ENCODE measurements around the gene FLT4.
A peak's percentile ranks its signal among the peaks of the same experiment; 100 is the strongest.
"Not testable (repeated sequence)": the region's sequence is repeated elsewhere in the genome, so short reads cannot be mapped to it uniquely, and the experiment has no call there.

FLT4 gene

GRCh38 chr5:180649297-180650039 lies at the start of gene FLT4:
Gene FLT4 (minus strand): TSS chr5:180649600. CDS start chr5:180649545, 55 bp downstream.
- peaks cover 7% of the 10 kb centered on the region for H3K4me1 Mint-ChIP-seq (ENCODE audit: low read depth)
- no peaks in the 10 kb centered on the region for H3K9me3 Mint-ChIP-seq
- H3K27ac Mint-ChIP-seq, result peak within 1 kb of the TSS; percentile 26
- peak within 1 kb of the TSS; percentile 84 for H3K4me3 Mint-ChIP-seq
- DNase-seq (ENCODE audit: low spot score), result no peak
- no peaks in the 10 kb centered on the region for H3K36me3 Mint-ChIP-seq (ENCODE audit: low read depth)
- peaks cover 57% of the 10 kb centered on the region for H3K27me3 Mint-ChIP-seq (ENCODE audit: low read depth)

DNA sequence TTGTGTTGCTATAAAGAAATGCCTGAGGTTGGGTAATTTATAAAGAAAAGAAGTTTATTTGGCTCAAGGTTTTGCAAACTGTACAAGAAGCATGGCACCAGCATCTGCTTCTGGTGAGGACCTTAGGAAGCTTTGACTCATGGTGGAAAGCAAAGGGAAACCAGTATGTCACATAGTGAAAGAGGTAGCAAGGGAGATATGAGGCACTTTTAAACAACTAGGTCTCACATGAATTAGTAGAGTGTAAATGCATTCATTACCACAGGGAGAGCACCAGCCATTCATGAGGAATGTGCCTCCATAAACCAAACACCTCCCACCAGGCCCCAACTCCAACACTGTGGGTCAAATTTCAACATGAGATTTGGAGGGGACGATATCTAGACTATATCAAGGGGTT lies 49.6 kb upstream of the FLT4 start:
- no peak overlapping the region for H3K27ac Mint-ChIP-seq
- H3K36me3 Mint-ChIP-seq (ENCODE audit: low read depth), result no peaks in the 10 kb centered on the region
- H3K27me3 Mint-ChIP-seq (ENCODE audit: low read depth), result peaks cover 8% of the 10 kb centered on the region

GRCh38 chr5:180696116-180696515 lies 46.7 kb upstream of the FLT4 start:
- Mint-ChIP-seq H3K9me3 (no peaks in the 10 kb centered on the region), H3K27me3 (ENCODE audit: low read depth) (peaks cover 15% of the 10 kb centered on the region), H3K4me1 (ENCODE audit: low read depth) (no peaks in the 10 kb centered on the region), H3K36me3 (ENCODE audit: low read depth) (no peaks in the 10 kb centered on the region), H3K4me3 (no peak overlapping the region), H3K27ac (no peak overlapping the region)
- DNase-seq (ENCODE audit: low spot score), result no peak

More for the DNA sequence above, 49.6 kb upstream of the FLT4 start:
- Mint-ChIP-seq H3K4me3 (no peak overlapping the region), H3K9me3 (no peaks in the 10 kb centered on the region), H3K4me1 (ENCODE audit: low read depth) (no peaks in the 10 kb centered on the region)
- DNase-seq (ENCODE audit: low spot score), result no peak

DNA sequence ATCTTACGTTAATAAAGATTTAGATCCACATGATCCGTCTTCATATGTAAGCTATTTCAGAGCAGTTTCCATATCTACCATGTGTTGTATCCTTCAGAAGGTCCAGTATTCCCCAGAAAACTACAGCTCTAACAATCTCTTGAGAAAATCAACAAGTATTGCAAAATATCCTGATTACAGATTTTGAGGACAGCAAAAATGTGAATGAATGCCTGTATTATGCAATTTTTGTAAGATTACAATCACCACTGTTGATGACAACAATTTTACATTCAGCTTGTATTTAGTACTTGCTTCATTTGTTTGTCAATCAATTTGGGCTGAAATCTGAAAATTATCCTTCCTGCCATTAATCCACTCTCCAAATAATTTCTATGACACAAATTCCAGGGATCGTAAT lies 43.0 kb upstream of the FLT4 start:
- Mint-ChIP-seq H3K4me1 (ENCODE audit: low read depth) (peaks cover 19% of the 10 kb centered on the region), H3K4me3 (no peak overlapping the region), H3K36me3 (ENCODE audit: low read depth) (no peaks in the 10 kb centered on the region), H3K9me3 (no peaks in the 10 kb centered on the region), H3K27ac (no peak overlapping the region), H3K27me3 (ENCODE audit: low read depth) (peaks cover 13% of the 10 kb centered on the region)
- DNase-seq (ENCODE audit: low spot score), result no peak

DNA sequence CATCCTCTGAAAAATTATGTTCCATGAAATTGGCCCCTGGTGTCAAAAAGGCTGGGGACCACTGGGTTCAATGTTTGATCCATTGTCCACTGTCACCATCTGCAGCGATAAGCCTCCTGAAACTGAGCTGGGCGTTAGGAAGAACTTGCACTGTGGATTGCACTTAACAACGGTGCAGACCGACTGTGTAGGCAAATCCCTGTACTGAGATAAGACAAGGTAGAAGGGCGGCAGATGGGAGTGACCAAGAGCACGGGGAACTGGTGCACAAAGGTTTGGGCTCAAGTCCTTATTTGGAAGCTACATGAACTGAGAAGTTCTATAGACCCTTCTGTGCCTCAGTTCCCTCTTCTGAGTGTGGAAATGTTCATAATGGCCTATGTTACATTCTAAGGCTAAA lies 41.6 kb upstream of the FLT4 start:
- peaks cover 19% of the 10 kb centered on the region for H3K4me1 Mint-ChIP-seq (ENCODE audit: low read depth)
- H3K27me3 Mint-ChIP-seq (ENCODE audit: low read depth), result peaks cover 14% of the 10 kb centered on the region
- H3K9me3 Mint-ChIP-seq, result no peaks in the 10 kb centered on the region
- H3K4me3 Mint-ChIP-seq, result no peak overlapping the region
- no peak for DNase-seq (ENCODE audit: low spot score)
- no peaks in the 10 kb centered on the region for H3K36me3 Mint-ChIP-seq (ENCODE audit: low read depth)
- H3K27ac Mint-ChIP-seq, result no peak overlapping the region

DNA sequence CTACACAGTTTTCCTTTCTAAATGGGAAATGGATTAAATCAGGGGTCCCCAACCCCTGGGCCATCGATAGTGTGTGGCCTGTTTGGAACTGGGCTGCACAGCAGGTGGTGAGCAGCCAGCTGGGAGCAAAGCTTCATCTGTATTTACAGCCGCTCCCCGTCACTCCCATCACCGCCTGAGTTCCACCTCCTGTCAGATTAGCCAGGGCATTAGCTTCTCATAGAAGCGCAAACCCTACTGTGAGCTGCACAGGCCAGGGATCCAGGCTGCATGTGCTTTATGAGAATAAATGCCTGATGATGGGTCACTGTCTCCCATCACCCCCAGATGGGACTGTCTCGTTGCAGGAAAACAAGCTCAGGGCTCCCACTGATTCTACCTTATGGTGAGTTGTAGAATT lies 41.2 kb upstream of the FLT4 start:
- peaks cover 19% of the 10 kb centered on the region for H3K4me1 Mint-ChIP-seq (ENCODE audit: low read depth)
- no peak overlapping the region for H3K27ac Mint-ChIP-seq
- H3K4me3 Mint-ChIP-seq, result no peak overlapping the region

DNA sequence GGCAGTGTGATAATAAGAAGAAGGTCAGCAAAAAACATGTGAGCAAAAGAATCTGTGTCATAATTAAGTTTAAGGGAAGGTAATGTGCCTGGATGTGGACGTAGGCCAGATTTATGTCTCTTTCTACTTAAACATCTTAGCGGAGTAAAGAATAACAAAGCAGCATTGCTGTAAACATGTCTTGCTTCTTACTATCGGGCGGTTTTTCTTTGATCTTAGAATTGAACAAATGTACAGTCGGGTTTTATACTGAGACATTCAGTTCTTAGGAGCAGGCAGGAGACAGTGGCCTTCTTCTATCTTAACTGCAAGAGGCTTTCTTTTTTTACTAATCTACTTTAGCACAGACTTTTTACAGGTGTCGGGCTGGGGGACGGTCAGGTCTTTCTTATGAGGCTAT lies 40.4 kb upstream of the FLT4 start:
- H3K27me3 Mint-ChIP-seq (ENCODE audit: low read depth), result peaks cover 19% of the 10 kb centered on the region
- H3K4me3 Mint-ChIP-seq, result peak overlapping the region; percentile 64

More for the DNA sequence above, 41.2 kb upstream of the FLT4 start:
- Mint-ChIP-seq H3K27me3 (ENCODE audit: low read depth) (peaks cover 18% of the 10 kb centered on the region), H3K9me3 (no peaks in the 10 kb centered on the region), H3K36me3 (ENCODE audit: low read depth) (no peaks in the 10 kb centered on the region)
- DNase-seq (ENCODE audit: low spot score), result no peak

DNA sequence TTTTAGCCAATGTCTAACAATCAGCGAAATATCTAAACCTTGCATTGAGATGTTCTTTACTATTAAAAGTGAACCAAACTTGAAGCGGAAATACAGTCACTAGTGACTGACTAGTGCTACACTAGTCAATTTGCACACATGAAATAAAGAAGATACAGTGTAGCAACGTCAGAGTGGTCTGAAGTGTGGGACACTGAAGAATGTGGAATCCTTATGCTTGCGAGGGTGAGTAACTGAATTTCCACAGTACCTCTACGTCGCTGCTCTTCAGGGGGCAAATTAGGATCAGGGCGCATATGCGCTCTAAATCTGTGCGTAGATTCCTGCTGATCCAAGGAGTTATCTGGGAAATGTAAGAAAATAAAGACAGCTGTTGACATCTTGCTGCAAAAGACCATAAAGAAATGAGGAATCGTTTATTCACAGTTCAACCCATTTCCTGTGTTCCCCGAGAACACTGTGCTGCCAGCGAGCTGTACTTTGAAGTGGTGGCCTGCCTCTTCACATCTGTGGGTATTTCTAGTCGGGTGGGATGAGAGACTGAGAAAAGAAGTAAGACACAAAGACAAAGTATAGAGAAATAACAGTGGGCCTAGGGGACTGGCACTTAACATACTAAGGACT lies 39.8 kb upstream of the FLT4 start:
- peaks cover 19% of the 10 kb centered on the region for H3K4me1 Mint-ChIP-seq (ENCODE audit: low read depth)
- H3K4me3 Mint-ChIP-seq, result peak overlapping the region; percentile 64
- H3K9me3 Mint-ChIP-seq, result no peaks in the 10 kb centered on the region
- DNase-seq (ENCODE audit: low spot score), result peak; percentile 20
- H3K36me3 Mint-ChIP-seq (ENCODE audit: low read depth), result no peaks in the 10 kb centered on the region
- peaks cover 16% of the 10 kb centered on the region for H3K27me3 Mint-ChIP-seq (ENCODE audit: low read depth)
- peak overlapping the region; percentile 39 for H3K27ac Mint-ChIP-seq

More for the DNA sequence above, 40.4 kb upstream of the FLT4 start:
- Mint-ChIP-seq H3K4me1 (ENCODE audit: low read depth) (peaks cover 19% of the 10 kb centered on the region), H3K9me3 (no peaks in the 10 kb centered on the region), H3K27ac (peak overlapping the region; percentile 39), H3K36me3 (ENCODE audit: low read depth) (no peaks in the 10 kb centered on the region)
- DNase-seq (ENCODE audit: low spot score), result no peak

DNA sequence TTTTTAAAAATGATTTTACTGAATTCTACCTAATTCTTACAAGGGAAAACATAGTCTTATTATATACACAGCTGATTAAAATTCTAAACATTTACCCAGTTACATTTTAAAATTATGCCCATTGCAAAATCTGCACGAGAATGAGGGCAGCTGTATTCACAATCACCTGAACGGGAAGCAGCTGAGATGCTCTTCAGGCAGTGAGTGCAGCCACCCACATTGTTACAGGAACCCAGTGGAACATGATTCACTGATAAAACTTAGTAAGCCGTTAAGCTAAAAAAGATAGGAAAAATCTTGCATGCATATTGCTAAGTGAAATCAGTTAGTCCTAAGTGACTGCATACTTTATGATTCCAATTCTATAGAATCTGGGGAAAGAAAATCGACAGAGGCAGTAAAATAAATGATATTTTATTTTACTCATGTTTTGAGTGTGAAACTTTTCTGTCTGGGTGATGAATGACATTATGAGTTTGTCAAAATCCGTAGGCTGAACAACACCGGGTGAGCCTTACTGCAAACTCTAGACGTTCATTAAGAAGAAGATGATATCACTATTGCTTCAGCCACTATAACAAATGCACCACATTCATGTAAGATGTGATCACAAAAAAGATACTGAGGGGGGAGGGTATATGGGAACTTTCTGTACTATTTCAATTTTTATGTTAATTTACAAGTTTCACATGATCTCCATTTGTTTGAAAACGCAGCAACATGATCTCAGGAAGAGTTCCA lies 39.1 kb upstream of the FLT4 start:
- Mint-ChIP-seq H3K36me3 (ENCODE audit: low read depth) (no peaks in the 10 kb centered on the region), H3K4me1 (ENCODE audit: low read depth) (peaks cover 19% of the 10 kb centered on the region), H3K4me3 (peak overlapping the region; percentile 64), H3K9me3 (no peaks in the 10 kb centered on the region), H3K27me3 (ENCODE audit: low read depth) (peaks cover 15% of the 10 kb centered on the region), H3K27ac (peak overlapping the region; percentile 39)
- DNase-seq (ENCODE audit: low spot score), result peak; percentile 2

GRCh38 chr5:180686799-180687198 lies 37.4 kb upstream of the FLT4 start:
- not testable (repeated sequence) for H3K27me3 Mint-ChIP-seq (ENCODE audit: low read depth); H3K4me3 Mint-ChIP-seq; DNase-seq (ENCODE audit: low spot score); H3K9me3 Mint-ChIP-seq; H3K36me3 Mint-ChIP-seq (ENCODE audit: low read depth); H3K27ac Mint-ChIP-seq
- peaks cover 21% of the 10 kb centered on the region for H3K4me1 Mint-ChIP-seq (ENCODE audit: low read depth)

GRCh38 chr5:180684623-180685161 lies 35.3 kb upstream of the FLT4 start:
- no peaks in the 10 kb centered on the region for H3K9me3 Mint-ChIP-seq
- peaks cover 6% of the 10 kb centered on the region for H3K27me3 Mint-ChIP-seq (ENCODE audit: low read depth)
- no peaks in the 10 kb centered on the region for H3K36me3 Mint-ChIP-seq (ENCODE audit: low read depth)
- H3K4me3 Mint-ChIP-seq, result no peak overlapping the region
- H3K4me1 Mint-ChIP-seq (ENCODE audit: low read depth), result peaks cover 17% of the 10 kb centered on the region
- DNase-seq (ENCODE audit: low spot score), result no peak
- no peak overlapping the region for H3K27ac Mint-ChIP-seq

GRCh38 chr5:180683220-180683922 lies 34.0 kb upstream of the FLT4 start:
- Mint-ChIP-seq H3K27ac (no peak overlapping the region), H3K27me3 (ENCODE audit: low read depth) (peaks cover 6% of the 10 kb centered on the region), H3K4me3 (no peak overlapping the region), H3K36me3 (ENCODE audit: low read depth) (no peaks in the 10 kb centered on the region), H3K9me3 (no peaks in the 10 kb centered on the region), H3K4me1 (ENCODE audit: low read depth) (peaks cover 4% of the 10 kb centered on the region)
- DNase-seq (ENCODE audit: low spot score), result no peak

DNA sequence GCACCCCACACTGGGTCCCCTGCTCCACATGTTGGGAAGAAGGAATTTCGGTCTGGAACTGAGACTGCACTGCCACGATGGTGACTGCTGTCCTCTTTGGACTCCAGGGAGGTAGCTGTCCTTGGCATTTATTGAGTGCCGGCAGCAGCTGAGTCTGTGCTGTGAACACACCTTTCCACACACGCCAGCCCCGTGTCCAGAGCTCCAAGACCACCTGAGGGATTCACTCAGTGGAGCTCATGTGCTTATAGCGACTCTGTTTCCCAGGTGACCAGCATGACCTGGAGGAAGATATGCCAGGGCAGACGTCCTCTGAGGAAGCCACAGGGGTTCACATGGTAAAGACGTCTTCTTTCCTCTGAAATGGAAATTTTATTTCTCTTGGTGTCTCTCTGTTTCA lies 33.2 kb upstream of the FLT4 start:
- Mint-ChIP-seq H3K9me3 (no peaks in the 10 kb centered on the region), H3K27ac (no peak overlapping the region), H3K27me3 (ENCODE audit: low read depth) (peaks cover 6% of the 10 kb centered on the region), H3K36me3 (ENCODE audit: low read depth) (no peaks in the 10 kb centered on the region), H3K4me1 (ENCODE audit: low read depth) (peaks cover 2% of the 10 kb centered on the region), H3K4me3 (no peak overlapping the region)
- DNase-seq (ENCODE audit: low spot score), result no peak
